SK-N-SH (cell line): ENCODE measurements around the gene SUCLG2. TPM values are rescaled to one million over a fixed set of nuclear protein-coding genes. Genes with fewer than 3 reads are reported as not detected.

Experiments
- CTCF ChIA-PET: fragments of 300-600, 350-600 bp; formaldehyde crosslinking; extraction: SDS; loops from one replicate; lab custom pipeline; 2021; lab: Yijun Ruan, JAX
- POLR2A ChIA-PET: fragments of 350-600 bp; sonication (Branson Sonifier 250); formaldehyde crosslinking; extraction: SDS; loops from one replicate; lab custom pipeline; 2020; ENCODE audit warnings: antibody characterized with exemption, inconsistent platforms; lab: Yijun Ruan, JAX
- DNase-seq: peaks from one replicate; pipeline ENCODE4 v3.0.0; 2012
- H2AFZ ChIP-seq: fragments of 200-600 bp; sonication (generic); 2 replicates; pipeline ENCODE4 v1.8.1; 2016; ENCODE audit warnings: antibody characterized with exemption, mild to moderate bottlenecking, low read depth
- H3F3A ChIP-seq: fragments of 200-600 bp; sonication (generic); replicated peaks from 2 replicates; pipeline ENCODE3; 2016; ENCODE audit warnings: antibody characterized with exemption, mild to moderate bottlenecking; ENCODE audit not compliant: insufficient read depth
- H3K27ac ChIP-seq, 2 experiments: fragments of 200-500 bp in 1 of 2; fragments of 200-600 bp in 1 of 2; sonication (Bioruptor generic) in 1 of 2; sonication (generic), shearing (Covaris generic) in 1 of 2; 2 replicates each; pipeline versions ENCODE4 v1.5.1 to v1.6.1; 2014 to 2016; ENCODE audit warnings: low read depth in 2 of 2, inconsistent platforms in 1 of 2, low read length in 1 of 2, mild to moderate bottlenecking in 1 of 2, mixed read lengths in 1 of 2
- H3K27me3 ChIP-seq: fragments of 200-600 bp; sonication (generic), shearing (Covaris generic); 2 replicates; pipeline ENCODE4 v1.6.1; 2016; ENCODE audit warnings: mixed run types; ENCODE audit not compliant: insufficient read depth
- H3K36me3 ChIP-seq, 2 experiments: fragments of 200-500 bp in 1 of 2; fragments of 200-600 bp in 1 of 2; sonication (Bioruptor generic) in 1 of 2; sonication (generic) in 1 of 2; replicated peaks in 1 of 2; 2 replicates each; pipeline versions ENCODE3 to v1.5.1; 2014 to 2016; ENCODE audit warnings: low read length in 1 of 2, mild to moderate bottlenecking in 1 of 2; ENCODE audit not compliant: insufficient read depth in 2 of 2, control insufficient read depth in 1 of 2
- H3K4me1 ChIP-seq, 2 experiments: fragments of 200-500 bp in 1 of 2; fragments of 200-600 bp in 1 of 2; sonication (Bioruptor generic) in 1 of 2; sonication (generic), shearing (Covaris generic) in 1 of 2; 2 replicates each; pipeline versions ENCODE4 v1.5.1 to v1.6.1; 2014 to 2016; ENCODE audit warnings: low read depth in 1 of 2, low read length in 1 of 2, mixed run types in 1 of 2; ENCODE audit not compliant: insufficient read depth in 2 of 2, control insufficient read depth in 1 of 2
- H3K4me2 ChIP-seq: fragments of 200-600 bp; sonication (generic), shearing (Covaris generic); 2 replicates; pipeline ENCODE4 v1.6.1; 2017; ENCODE audit warnings: mixed run types
- H3K4me3 ChIP-seq, 2 experiments: fragments of 200-500 bp in 1 of 2; fragments of 200-600 bp in 1 of 2; sonication (Bioruptor generic) in 1 of 2; sonication (generic), shearing (Covaris generic) in 1 of 2; 2 replicates each; pipeline versions ENCODE4 v1.5.1 to v1.8.1; 2014 to 2016; ENCODE audit warnings: low read depth in 2 of 2, inconsistent platforms in 1 of 2, low read length in 1 of 2, mild to moderate bottlenecking in 1 of 2, mixed read lengths in 1 of 2, moderate library complexity in 1 of 2
- H3K79me2 ChIP-seq: fragments of 200-600 bp; sonication (generic); 2 replicates; pipeline ENCODE4 v1.8.1; 2017; ENCODE audit warnings: mild to moderate bottlenecking; ENCODE audit not compliant: insufficient read depth
- H3K9ac ChIP-seq: fragments of 200-600 bp; sonication (generic); 2 replicates; pipeline ENCODE4 v1.6.1; 2017; ENCODE audit warnings: mixed run types
- H3K9me2 ChIP-seq: fragments of 200-600 bp; sonication (generic); 2 replicates; pipeline ENCODE4 v1.6.1; 2017; ENCODE audit warnings: mixed run types
- H3K9me3 ChIP-seq: fragments of 200-600 bp; sonication (generic); 2 replicates; pipeline ENCODE4 v1.6.1; 2017; ENCODE audit warnings: mixed run types, mild to moderate bottlenecking, moderate library complexity
- H4K20me1 ChIP-seq: fragments of 200-600 bp; sonication (generic); 2 replicates; pipeline ENCODE4 v1.6.1; 2017; ENCODE audit warnings: mild to moderate bottlenecking, mixed run types; ENCODE audit not compliant: insufficient read depth
- EP300 ChIP-seq, 2 experiments: IDR thresholded peaks; 2 replicates each; pipeline versions ENCODE4 v1.4.0 to v1.6.1; 2012; ENCODE audit warnings: borderline replicate concordance in 1 of 2, low read depth in 1 of 2, low read length in 1 of 2
- FOXJ3 ChIP-seq: sonication (generic); formaldehyde crosslinking; IDR thresholded peaks from 2 replicates; pipeline ENCODE4 v1.5.1; 2020; ENCODE audit warnings: mild to moderate bottlenecking, missing genetic modification reagents
- FOXM1 ChIP-seq: IDR thresholded peaks from 2 replicates; pipeline ENCODE4 v1.4.0; 2012; ENCODE audit warnings: low read depth, mild to moderate bottlenecking
- GABPA ChIP-seq: IDR thresholded peaks from 2 replicates; pipeline ENCODE4 v1.4.0; 2012; ENCODE audit warnings: low read depth, mild to moderate bottlenecking
- GATA2 ChIP-seq: sonication (generic); formaldehyde crosslinking; IDR thresholded peaks from 2 replicates; pipeline ENCODE4 v1.5.0; 2020; ENCODE audit warnings: mild to moderate bottlenecking, missing genetic modification reagents
- MEF2A ChIP-seq: IDR thresholded peaks from 2 replicates; pipeline ENCODE4 v1.4.0; 2012; ENCODE audit warnings: low read depth, borderline replicate concordance
- MXI1 ChIP-seq: IDR thresholded peaks from 2 replicates; pipeline ENCODE4 v1.6.1; 2012; ENCODE audit warnings: mild to moderate bottlenecking, low read depth, low read length, improper control_type of control experiment
- NFIC ChIP-seq: IDR thresholded peaks from 2 replicates; pipeline ENCODE4 v1.4.0; 2012; ENCODE audit warnings: borderline replicate concordance
- POLR2AphosphoS5 ChIP-seq: IDR thresholded peaks from 2 replicates; pipeline ENCODE4 v1.6.1; 2012; ENCODE audit warnings: low read depth, low read length
- RAD21 ChIP-seq: IDR thresholded peaks from 2 replicates; pipeline ENCODE4 v1.6.1; 2012; ENCODE audit warnings: mild to moderate bottlenecking, low read length
- RCOR1 ChIP-seq: fragments of 150-350 bp; IDR thresholded peaks from 2 replicates; pipeline ENCODE4 v1.6.1; 2017; ENCODE audit warnings: antibody characterized with exemption, low read length
- RFX5 ChIP-seq: IDR thresholded peaks from 2 replicates; pipeline ENCODE4 v1.6.1; 2012; ENCODE audit warnings: mild to moderate bottlenecking, improper control_type of control experiment, low read length
- RXRA ChIP-seq: IDR thresholded peaks from 2 replicates; pipeline ENCODE4 v1.4.0; 2012; ENCODE audit warnings: low read depth, mild to moderate bottlenecking, borderline replicate concordance
- SIN3A ChIP-seq: IDR thresholded peaks from 2 replicates; pipeline ENCODE4 v1.6.1; 2012; ENCODE audit warnings: low read depth, mild to moderate bottlenecking, low read length, moderate library complexity, borderline replicate concordance
- TAF1 ChIP-seq: IDR thresholded peaks from 2 replicates; pipeline ENCODE4 v1.6.1; 2012; ENCODE audit warnings: low read depth, mild to moderate bottlenecking, low read length, moderate library complexity, borderline replicate concordance
- TCF12 ChIP-seq: IDR thresholded peaks from 2 replicates; pipeline ENCODE4 v1.4.0; 2012
- YY1 ChIP-seq: IDR thresholded peaks from 2 replicates; pipeline ENCODE4 v1.4.0; 2012; ENCODE audit warnings: low read depth, mild to moderate bottlenecking
- WGBS: methylation state at CpG from one replicate; pipeline ENCODE4 v1.1.6; 2017; ENCODE audit warnings: low lambda C conversion rate; 5-methylcytosine and 5-hydroxymethylcytosine counted together
- polyA plus RNA-seq, 3 experiments: library from polyadenylated mRNA; depleted of rRNA; stranded (reverse); fragments of >200 nt; gene quantifications; 2 replicates each; pipeline ENCODE4 v1.2.3, GENCODE V29; 2012
- TF ChIP-seq, protein P1 (sequence below): IDR thresholded peaks from 2 replicates; pipeline ENCODE4 v1.4.0; 2012; ENCODE audit warnings: low read depth, borderline replicate concordance
- TF ChIP-seq, protein P2 (sequence below): fragments of 150-350 bp; IDR thresholded peaks from 2 replicates; pipeline ENCODE4 v1.6.1; 2017; ENCODE audit warnings: antibody characterized with exemption, low read length, low read depth, borderline replicate concordance
- TF ChIP-seq, protein P3 (sequence below): IDR thresholded peaks from 2 replicates; pipeline ENCODE4 v1.6.1; 2012; ENCODE audit warnings: mild to moderate bottlenecking, low read depth, low read length, moderate library complexity

The SUCLG2 gene
- polyA plus RNA-seq, 1 of the 3 experiments (the other 2 are of a cell fraction) = 20.2 TPM

GRCh38 chr3:67463656-67464055, 190.8 kb downstream of the SUCLG2 start:
- TF ChIP-seq MXI1 = no peak
- TF ChIP-seq RXRA = no peak
- no peak for TF ChIP-seq NFIC
- no peak for TF ChIP-seq FOXJ3 (CRISPR knock-in tag)
- TF ChIP-seq, protein P1, sequence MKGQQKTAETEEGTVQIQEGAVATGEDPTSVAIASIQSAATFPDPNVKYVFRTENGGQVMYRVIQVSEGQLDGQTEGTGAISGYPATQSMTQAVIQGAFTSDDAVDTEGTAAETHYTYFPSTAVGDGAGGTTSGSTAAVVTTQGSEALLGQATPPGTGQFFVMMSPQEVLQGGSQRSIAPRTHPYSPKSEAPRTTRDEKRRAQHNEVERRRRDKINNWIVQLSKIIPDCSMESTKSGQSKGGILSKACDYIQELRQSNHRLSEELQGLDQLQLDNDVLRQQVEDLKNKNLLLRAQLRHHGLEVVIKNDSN = no peak
- no peak for TF ChIP-seq YY1
- TF ChIP-seq MEF2A = no peak
- TF ChIP-seq SIN3A = no peak
- no peak for TF ChIP-seq POLR2AphosphoS5
- TF ChIP-seq, protein P2, sequence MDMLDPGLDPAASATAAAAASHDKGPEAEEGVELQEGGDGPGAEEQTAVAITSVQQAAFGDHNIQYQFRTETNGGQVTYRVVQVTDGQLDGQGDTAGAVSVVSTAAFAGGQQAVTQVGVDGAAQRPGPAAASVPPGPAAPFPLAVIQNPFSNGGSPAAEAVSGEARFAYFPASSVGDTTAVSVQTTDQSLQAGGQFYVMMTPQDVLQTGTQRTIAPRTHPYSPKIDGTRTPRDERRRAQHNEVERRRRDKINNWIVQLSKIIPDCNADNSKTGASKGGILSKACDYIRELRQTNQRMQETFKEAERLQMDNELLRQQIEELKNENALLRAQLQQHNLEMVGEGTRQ = no peak
- TF ChIP-seq RCOR1 = no peak
- no peak for TF ChIP-seq RFX5
- no peak for TF ChIP-seq GATA2
- TF ChIP-seq EP300 (IDR thresholded peaks at IDR 0.05; ENCODE audit: borderline replicate concordance in 1 of 2, low read depth in 1 of 2, low read length in 1 of 2) = no peak
- no peak for TF ChIP-seq RAD21
- no peak for TF ChIP-seq FOXM1
- TF ChIP-seq, protein P3, sequence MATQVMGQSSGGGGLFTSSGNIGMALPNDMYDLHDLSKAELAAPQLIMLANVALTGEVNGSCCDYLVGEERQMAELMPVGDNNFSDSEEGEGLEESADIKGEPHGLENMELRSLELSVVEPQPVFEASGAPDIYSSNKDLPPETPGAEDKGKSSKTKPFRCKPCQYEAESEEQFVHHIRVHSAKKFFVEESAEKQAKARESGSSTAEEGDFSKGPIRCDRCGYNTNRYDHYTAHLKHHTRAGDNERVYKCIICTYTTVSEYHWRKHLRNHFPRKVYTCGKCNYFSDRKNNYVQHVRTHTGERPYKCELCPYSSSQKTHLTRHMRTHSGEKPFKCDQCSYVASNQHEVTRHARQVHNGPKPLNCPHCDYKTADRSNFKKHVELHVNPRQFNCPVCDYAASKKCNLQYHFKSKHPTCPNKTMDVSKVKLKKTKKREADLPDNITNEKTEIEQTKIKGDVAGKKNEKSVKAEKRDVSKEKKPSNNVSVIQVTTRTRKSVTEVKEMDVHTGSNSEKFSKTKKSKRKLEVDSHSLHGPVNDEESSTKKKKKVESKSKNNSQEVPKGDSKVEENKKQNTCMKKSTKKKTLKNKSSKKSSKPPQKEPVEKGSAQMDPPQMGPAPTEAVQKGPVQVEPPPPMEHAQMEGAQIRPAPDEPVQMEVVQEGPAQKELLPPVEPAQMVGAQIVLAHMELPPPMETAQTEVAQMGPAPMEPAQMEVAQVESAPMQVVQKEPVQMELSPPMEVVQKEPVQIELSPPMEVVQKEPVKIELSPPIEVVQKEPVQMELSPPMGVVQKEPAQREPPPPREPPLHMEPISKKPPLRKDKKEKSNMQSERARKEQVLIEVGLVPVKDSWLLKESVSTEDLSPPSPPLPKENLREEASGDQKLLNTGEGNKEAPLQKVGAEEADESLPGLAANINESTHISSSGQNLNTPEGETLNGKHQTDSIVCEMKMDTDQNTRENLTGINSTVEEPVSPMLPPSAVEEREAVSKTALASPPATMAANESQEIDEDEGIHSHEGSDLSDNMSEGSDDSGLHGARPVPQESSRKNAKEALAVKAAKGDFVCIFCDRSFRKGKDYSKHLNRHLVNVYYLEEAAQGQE = no peak
- no peak for TF ChIP-seq GABPA
- TF ChIP-seq TAF1 = no peak
- TF ChIP-seq TCF12 = no peak
- Histone ChIP-seq H3K36me3 (no peaks in the 10 kb centered on the region), H3K4me3 (no peak overlapping the region), H3F3A (peaks cover 20% of the 10 kb centered on the region), H3K4me1 (peaks cover 5 to 24% of the 10 kb centered on the region in 2 experiments), H3K79me2 (no peaks in the 10 kb centered on the region), H4K20me1 (no peaks in the 10 kb centered on the region), H2AFZ (no peak overlapping the region), H3K9me3 (no peaks in the 10 kb centered on the region), H3K27me3 (no peaks in the 10 kb centered on the region), H3K9ac (no peak overlapping the region), H3K9me2 (no peaks in the 10 kb centered on the region), H3K4me2 (no peak overlapping the region), H3K27ac (no peak overlapping the region)
- ChIA-PET POLR2A (no interaction called here), CTCF (no interaction called here)
- no peak for DNase-seq
- 86% methylated on average over 2 of the region's 2 CpGs for WGBS
